Karpas-422 (cell line): ENCODE results near the gene DVL1. TPM values are rescaled to one million over a fixed set of nuclear protein-coding genes. Genes with fewer than 3 reads are reported as not detected.

Source experiments
- DNase-seq: peaks from one replicate; pipeline ENCODE4 v3.0.0-alpha.2; 2015
- H2AFZ ChIP-seq: fragments of 200-600 bp; sonication (generic); 2 replicates; pipeline ENCODE4 v1.6.1; 2014; ENCODE audit warnings: antibody characterized with exemption, low read length, mixed read lengths
- H3K27ac ChIP-seq: fragments of 200-600 bp; sonication (generic); 2 replicates; pipeline ENCODE4 v1.5.1; 2014; ENCODE audit warnings: mild to moderate bottlenecking, low read length, moderate library complexity
- H3K27me3 ChIP-seq: fragments of 200-600 bp; sonication (generic); 2 replicates; pipeline ENCODE4 v1.6.1; 2014; ENCODE audit warnings: low read length, mixed read lengths
- H3K36me3 ChIP-seq: fragments of 200-600 bp; sonication (generic); 2 replicates; pipeline ENCODE4 v1.6.1; 2014; ENCODE audit warnings: low read length, mixed read lengths; ENCODE audit not compliant: insufficient read depth
- H3K4me1 ChIP-seq: fragments of 200-600 bp; sonication (generic); 2 replicates; pipeline ENCODE4 v1.6.1; 2014; ENCODE audit warnings: mild to moderate bottlenecking, low read length, mixed read lengths
- H3K4me2 ChIP-seq: fragments of 200-600 bp; sonication (generic); 2 replicates; pipeline ENCODE4 v1.6.1; 2014; ENCODE audit warnings: low read length, low read depth, mild to moderate bottlenecking; ENCODE audit not compliant: poor library complexity, severe bottlenecking
- H3K4me3 ChIP-seq: fragments of 200-600 bp; sonication (generic); 2 replicates; pipeline ENCODE4 v1.5.1; 2014; ENCODE audit warnings: mild to moderate bottlenecking, antibody characterized with exemption, low read length, mixed read lengths
- H3K79me2 ChIP-seq: fragments of 200-600 bp; sonication (generic); 2 replicates; pipeline ENCODE4 v1.6.1; 2014; ENCODE audit warnings: mild to moderate bottlenecking, low read length, mixed read lengths
- H3K9ac ChIP-seq: fragments of 200-600 bp; sonication (generic); 2 replicates; pipeline ENCODE4 v1.6.0; 2014; ENCODE audit warnings: low read length
- H3K9me2 ChIP-seq: fragments of 200-600 bp; sonication (generic), shearing (Covaris generic); replicated peaks from 2 replicates; pipeline ENCODE4 v1.6.0; 2014; ENCODE audit warnings: mild to moderate bottlenecking, low read length, moderate library complexity; ENCODE audit not compliant: insufficient read depth
- H3K9me3 ChIP-seq: fragments of 300-700, 200-600 bp; sonication (generic); 2 replicates; pipeline ENCODE4 v1.6.1; 2014; ENCODE audit warnings: low read length, mixed read lengths
- H4K20me1 ChIP-seq: fragments of 200-600 bp; sonication (generic); 2 replicates; pipeline ENCODE4 v1.6.1; 2014; ENCODE audit warnings: mild to moderate bottlenecking, antibody characterized with exemption, low read length, low read depth; ENCODE audit not compliant: insufficient read depth
- total RNA-seq: library from RNA; depleted of rRNA; stranded (reverse); fragments of >200 nt; shearing (Covaris generic); gene quantifications from 2 replicates; pipeline ENCODE4 v1.2.3, GENCODE V29; 2014; ENCODE audit warnings: low replicate concordance

DVL1 gene
- total RNA-seq, 1 experiment from 2014 or later: 36.0 TPM

DNA sequence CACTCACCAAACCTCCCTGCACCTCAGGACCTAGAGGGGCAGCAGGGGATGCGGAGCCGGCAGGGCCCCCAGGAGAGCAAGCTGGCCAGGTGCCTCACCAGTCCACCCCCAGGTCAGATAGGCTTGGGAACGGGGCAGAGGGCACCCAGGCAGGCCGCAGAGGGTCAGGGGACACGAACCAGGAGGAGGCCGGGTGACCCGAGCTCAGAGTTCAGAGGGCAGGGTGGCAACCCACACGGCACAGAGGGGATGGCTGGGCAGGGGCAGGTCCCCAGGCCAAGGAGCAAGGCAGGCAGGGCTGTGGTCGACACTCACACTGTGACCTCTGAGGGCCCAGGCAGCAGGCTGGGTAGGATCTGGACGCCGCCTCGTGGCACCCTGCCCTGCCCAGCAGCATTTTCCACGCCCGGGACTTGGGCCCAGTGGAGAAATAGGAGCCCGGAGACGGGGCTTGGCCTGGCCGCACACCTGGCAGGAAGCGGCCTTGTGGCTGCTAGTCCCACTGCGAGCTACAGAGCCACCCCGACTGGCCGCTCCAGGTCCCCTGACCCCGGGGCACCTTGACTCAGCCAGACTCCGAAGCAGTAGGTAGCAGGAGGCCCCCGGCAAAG, 5.3 kb downstream of the DVL1 start:
- no peak overlapping the region for H3K4me2 ChIP-seq

GRCh38 chr1:1342584-1343115, 6.6 kb downstream of the DVL1 start:
- DNase-seq: no peak

More for the DNA sequence above, 5.3 kb downstream of the DVL1 start:
- Histone ChIP-seq H3K9me3 (no peaks in the 10 kb centered on the region), H3K4me1 (peaks cover 34% of the 10 kb centered on the region), H2AFZ (no peak overlapping the region), H3K9ac (no peak overlapping the region), H3K27ac (no peak overlapping the region), H3K4me3 (no peak overlapping the region), H3K79me2 (peaks cover 58% of the 10 kb centered on the region), H3K9me2 (no peaks in the 10 kb centered on the region), H3K36me3 (peaks cover 3% of the 10 kb centered on the region; the same call in 1 of the 2 replicates), H4K20me1 (peaks cover 39% of the 10 kb centered on the region; the same call in 1 of the 2 replicates), H3K27me3 (no peaks in the 10 kb centered on the region)
- DNase-seq: no peak

DNA sequence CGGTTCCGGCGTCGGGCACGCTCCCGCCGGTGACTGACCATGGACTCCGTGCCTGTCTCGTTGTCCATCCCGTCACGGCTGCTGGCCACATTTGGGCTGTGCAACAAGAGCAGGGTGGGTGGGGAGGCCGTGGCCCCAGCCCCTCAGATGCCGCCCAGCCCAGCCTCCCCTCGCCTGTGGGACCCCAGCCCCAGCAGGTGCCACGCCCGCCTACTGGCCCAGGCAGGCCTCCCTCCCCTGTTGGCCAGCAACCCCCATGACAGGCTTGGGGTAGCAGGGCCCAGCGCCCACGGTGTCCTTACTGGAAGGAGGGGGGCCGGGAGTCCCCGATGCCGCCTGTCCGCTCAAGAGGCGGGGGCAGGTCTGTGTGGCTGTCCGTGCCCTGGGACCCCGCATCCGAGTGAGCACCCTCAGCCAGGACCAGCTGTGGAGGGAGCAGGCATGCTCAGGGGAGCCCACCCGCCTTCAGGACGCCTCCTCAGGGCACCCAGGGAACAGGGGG, 7.1 kb downstream of the DVL1 start:
- no peak for DNase-seq
- Histone ChIP-seq H4K20me1 (peaks cover 36% of the 10 kb centered on the region), H3K4me1 (peaks cover 26% of the 10 kb centered on the region), H3K79me2 (peaks cover 40% of the 10 kb centered on the region), H3K4me3 (no peak overlapping the region), H3K27me3 (no peaks in the 10 kb centered on the region), H3K9ac (no peak overlapping the region), H3K36me3 (peaks cover 5% of the 10 kb centered on the region; the same call in 1 of the 2 replicates), H3K9me3 (no peaks in the 10 kb centered on the region), H3K27ac (no peak overlapping the region), H3K9me2 (no peaks in the 10 kb centered on the region), H2AFZ (no peak overlapping the region), H3K4me2 (no peak overlapping the region)

More at GRCh38 chr1:1342584-1343115, 6.6 kb downstream of the DVL1 start:
- Histone ChIP-seq H3K9me2 (no peaks in the 10 kb centered on the region), H3K4me3 (no peak overlapping the region), H3K79me2 (peaks cover 46% of the 10 kb centered on the region), H3K4me1 (peaks cover 29% of the 10 kb centered on the region), H3K4me2 (no peak overlapping the region), H3K9me3 (no peaks in the 10 kb centered on the region), H3K27ac (no peak overlapping the region), H3K9ac (no peak overlapping the region), H3K27me3 (no peaks in the 10 kb centered on the region), H3K36me3 (peaks cover 3% of the 10 kb centered on the region; the same call in 1 of the 2 replicates), H2AFZ (no peak overlapping the region), H4K20me1 (peaks cover 37% of the 10 kb centered on the region; the same call in 1 of the 2 replicates)

GRCh38 chr1:1341549-1342021, 7.6 kb downstream of the DVL1 start:
- Histone ChIP-seq H3K4me3 (no peak overlapping the region), H3K9me2 (no peaks in the 10 kb centered on the region), H2AFZ (no peak overlapping the region), H3K27ac (no peak overlapping the region), H3K9ac (no peak overlapping the region), H3K4me2 (no peak overlapping the region), H3K36me3 (peaks cover 5% of the 10 kb centered on the region; the same call in 1 of the 2 replicates), H3K9me3 (no peaks in the 10 kb centered on the region), H3K4me1 (peaks cover 21% of the 10 kb centered on the region), H3K27me3 (no peaks in the 10 kb centered on the region), H3K79me2 (peaks cover 35% of the 10 kb centered on the region), H4K20me1 (peaks cover 36% of the 10 kb centered on the region)
- DNase-seq: no peak

- Histone ChIP-seq H3K36me3 (peaks cover 5% of the 10 kb centered on the region; the same call in 1 of the 2 replicates), H2AFZ (no peak overlapping the region), H3K4me1 (peaks cover 15% of the 10 kb centered on the region), H3K9me2 (no peaks in the 10 kb centered on the region), H3K27ac (no peak overlapping the region), H3K9ac (no peak overlapping the region), H3K79me2 (peaks cover 29% of the 10 kb centered on the region), H4K20me1 (peaks cover 30% of the 10 kb centered on the region), H3K4me3 (no peak overlapping the region), H3K9me3 (no peaks in the 10 kb centered on the region), H3K27me3 (no peaks in the 10 kb centered on the region), H3K4me2 (no peak overlapping the region)
- DNase-seq: no peak
Observed at GRCh38 chr1:1340791-1341548, 8.2 kb downstream of the DVL1 start.

GRCh38 chr1:1340185-1340584, 9.0 kb downstream of the DVL1 start:
- Histone ChIP-seq H3K4me1 (peaks cover 11% of the 10 kb centered on the region), H3K9me3 (no peaks in the 10 kb centered on the region), H3K27ac (no peak overlapping the region), H3K9me2 (no peaks in the 10 kb centered on the region), H2AFZ (no peak overlapping the region), H3K27me3 (no peaks in the 10 kb centered on the region), H3K4me3 (no peak overlapping the region), H3K4me2 (no peak overlapping the region), H4K20me1 (peaks cover 29% of the 10 kb centered on the region), H3K9ac (no peak overlapping the region), H3K79me2 (peaks cover 21% of the 10 kb centered on the region), H3K36me3 (peaks cover 5% of the 10 kb centered on the region; the same call in 1 of the 2 replicates)
- no peak for DNase-seq

- Histone ChIP-seq H3K4me2 (no peak overlapping the region), H4K20me1 (peaks cover 17% of the 10 kb centered on the region), H3K4me1 (peaks cover 16% of the 10 kb centered on the region), H3K36me3 (peaks cover 5% of the 10 kb centered on the region), H3K9me2 (no peaks in the 10 kb centered on the region), H2AFZ (no peak overlapping the region), H3K9ac (no peak overlapping the region), H3K27me3 (no peaks in the 10 kb centered on the region), H3K4me3 (no peak overlapping the region), H3K79me2 (peaks cover 2% of the 10 kb centered on the region; the same call in 1 of the 2 replicates), H3K27ac (no peak overlapping the region), H3K9me3 (no peaks in the 10 kb centered on the region)
- no peak for DNase-seq
Observed at GRCh38 chr1:1338278-1338677, 10.9 kb downstream of the DVL1 start.

- no peaks in the 10 kb centered on the region for H3K27me3 ChIP-seq
- H3K4me2 ChIP-seq: no peak overlapping the region
- H3K4me3 ChIP-seq: no peak overlapping the region
- peaks cover 2% of the 10 kb centered on the region; the same call in 1 of the 2 replicates for H3K79me2 ChIP-seq
- no peak overlapping the region for H3K9ac ChIP-seq
- DNase-seq: peak; percentile 89
- peaks cover 17% of the 10 kb centered on the region for H4K20me1 ChIP-seq
- no peaks in the 10 kb centered on the region for H3K9me3 ChIP-seq
- no peaks in the 10 kb centered on the region for H3K9me2 ChIP-seq
- H3K4me1 ChIP-seq: peaks cover 17% of the 10 kb centered on the region
- no peak overlapping the region for H3K27ac ChIP-seq
- peaks cover 5% of the 10 kb centered on the region for H3K36me3 ChIP-seq
- no peak overlapping the region for H2AFZ ChIP-seq
Observed at GRCh38 chr1:1337793-1338147, 11.4 kb downstream of the DVL1 start.
